Omental fat pad (tissue), 4 donors: ENCODE results near the gene TRIM40. TPM values are rescaled to one million over a fixed set of nuclear protein-coding genes. Genes with fewer than 3 reads are reported as not detected.

Experiments
- ATAC-seq: fragments of 150-250 bp; one replicate; pipeline ENCODE4 v1.9.1; 2016; ENCODE audit warnings: mild to moderate bottlenecking, moderate library complexity; ENCODE audit not compliant: low FRiP score
- DNase-seq: peaks from one replicate; pipeline ENCODE4 v3.0.0-alpha.2; 2019; ENCODE audit warnings: low spot score
- total RNA-seq, 4 donors: library from RNA; depleted of rRNA; stranded (reverse); fragments of >200 nt; gene quantifications; one replicate each; pipeline ENCODE4 v1.1.0, GENCODE V29; 2016
- TF ChIP-seq, protein P1 (sequence below), 3 donors: fragments of 450-650 bp; IDR thresholded peaks; one replicate each; pipeline ENCODE4 v1.5.1; 2016 to 2017; ENCODE audit warnings: antibody characterized with exemption in 3 of 3, mild to moderate bottlenecking in 3 of 3, moderate library complexity in 2 of 3

Gene TRIM40
- total RNA-seq: not detected

DNA sequence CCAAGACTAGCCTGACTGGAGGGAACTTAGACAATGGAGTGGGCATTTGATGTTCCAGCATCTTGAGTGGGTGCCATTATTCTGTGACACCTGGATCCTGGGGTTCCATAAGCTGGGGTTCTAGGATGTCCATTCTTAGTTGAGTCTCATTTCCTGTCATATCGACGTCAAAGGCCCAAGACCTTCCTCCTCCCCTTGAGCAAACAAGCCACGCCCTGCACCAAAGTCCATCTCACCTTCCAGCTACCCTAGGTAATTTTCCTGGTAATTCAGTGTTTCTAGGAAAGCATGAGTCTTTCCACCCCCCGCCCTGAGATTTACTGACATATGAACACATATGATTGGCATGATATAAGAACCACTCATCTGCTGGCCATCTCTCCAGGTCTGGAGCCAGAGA lies at the start of gene TRIM40:
Gene TRIM40, plus strand, starts transcription at position 384 of the 400 bp plus-strand sequence. CDS start 897 bp downstream, outside the sequence.
- DNase-seq (no peak), ATAC-seq (no peak)
- TF ChIP-seq, protein P1, sequence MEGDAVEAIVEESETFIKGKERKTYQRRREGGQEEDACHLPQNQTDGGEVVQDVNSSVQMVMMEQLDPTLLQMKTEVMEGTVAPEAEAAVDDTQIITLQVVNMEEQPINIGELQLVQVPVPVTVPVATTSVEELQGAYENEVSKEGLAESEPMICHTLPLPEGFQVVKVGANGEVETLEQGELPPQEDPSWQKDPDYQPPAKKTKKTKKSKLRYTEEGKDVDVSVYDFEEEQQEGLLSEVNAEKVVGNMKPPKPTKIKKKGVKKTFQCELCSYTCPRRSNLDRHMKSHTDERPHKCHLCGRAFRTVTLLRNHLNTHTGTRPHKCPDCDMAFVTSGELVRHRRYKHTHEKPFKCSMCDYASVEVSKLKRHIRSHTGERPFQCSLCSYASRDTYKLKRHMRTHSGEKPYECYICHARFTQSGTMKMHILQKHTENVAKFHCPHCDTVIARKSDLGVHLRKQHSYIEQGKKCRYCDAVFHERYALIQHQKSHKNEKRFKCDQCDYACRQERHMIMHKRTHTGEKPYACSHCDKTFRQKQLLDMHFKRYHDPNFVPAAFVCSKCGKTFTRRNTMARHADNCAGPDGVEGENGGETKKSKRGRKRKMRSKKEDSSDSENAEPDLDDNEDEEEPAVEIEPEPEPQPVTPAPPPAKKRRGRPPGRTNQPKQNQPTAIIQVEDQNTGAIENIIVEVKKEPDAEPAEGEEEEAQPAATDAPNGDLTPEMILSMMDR (IDR thresholded peaks at IDR 0.05): no peak

DNA sequence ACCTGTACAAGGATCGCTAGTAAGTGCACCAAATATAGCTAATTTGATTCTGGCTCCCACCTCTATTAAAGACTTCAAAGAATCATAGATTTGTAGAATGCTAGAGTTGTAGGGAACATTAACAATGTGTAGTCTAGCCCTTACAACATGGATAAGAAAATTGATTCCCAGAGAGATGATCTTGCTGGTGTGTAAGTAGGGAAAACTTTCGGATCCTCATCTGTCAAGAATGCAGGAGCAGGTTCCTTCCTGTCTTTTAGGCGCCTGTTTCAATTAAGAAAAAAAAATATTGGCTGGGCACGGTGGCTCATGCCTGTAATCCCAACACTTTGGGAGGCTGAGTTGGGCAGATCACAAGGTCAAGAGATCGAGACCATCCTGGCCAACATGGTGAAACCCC lies 48.1 kb upstream of the TRIM40 start:
- ATAC-seq (no peak), DNase-seq (no peak)
- TF ChIP-seq, protein P1 (IDR thresholded peaks at IDR 0.05): no peak

DNA sequence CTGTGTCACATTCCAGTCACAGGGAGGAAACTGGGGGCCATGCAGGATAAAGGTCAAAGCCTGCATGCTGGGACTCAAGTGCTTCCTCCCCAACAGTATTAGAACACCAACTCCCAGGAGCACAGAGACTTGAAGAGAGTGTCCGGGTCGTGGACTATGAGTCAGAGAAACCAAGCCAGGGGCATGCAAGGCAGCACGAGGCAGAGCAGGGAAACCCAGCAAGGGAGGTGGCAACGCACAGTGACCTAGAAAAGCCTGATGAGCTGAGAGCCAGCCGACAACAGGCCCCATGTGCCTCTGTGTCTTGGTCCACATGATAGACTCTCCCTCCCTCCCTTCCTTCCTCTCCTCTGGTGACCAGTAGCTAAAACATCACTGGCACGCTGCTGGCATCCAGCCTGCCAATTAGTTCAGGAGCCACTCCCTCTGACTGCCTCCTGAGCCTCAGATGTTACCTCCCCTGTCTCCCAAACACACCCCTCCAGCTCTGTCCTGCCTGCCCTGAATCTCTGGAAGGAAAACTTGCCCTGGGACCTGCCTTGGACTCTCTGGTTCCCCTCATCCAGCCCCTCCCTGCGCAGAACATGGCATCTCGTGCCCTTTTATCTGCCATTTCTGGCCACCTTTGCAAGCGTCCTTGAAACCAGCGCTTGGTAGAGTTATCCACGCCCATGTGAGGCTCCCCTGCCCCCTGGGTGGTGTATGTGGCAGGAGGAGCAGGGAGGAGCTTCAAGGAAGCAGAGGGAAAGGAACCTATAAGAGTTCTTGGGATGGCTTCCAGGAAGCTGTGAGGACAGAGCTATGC lies 44.2 kb upstream of the TRIM40 start:
- DNase-seq (no peak), ATAC-seq (peak; percentile 41)
- TF ChIP-seq, protein P1 (IDR thresholded peaks at IDR 0.05): no peak

DNA sequence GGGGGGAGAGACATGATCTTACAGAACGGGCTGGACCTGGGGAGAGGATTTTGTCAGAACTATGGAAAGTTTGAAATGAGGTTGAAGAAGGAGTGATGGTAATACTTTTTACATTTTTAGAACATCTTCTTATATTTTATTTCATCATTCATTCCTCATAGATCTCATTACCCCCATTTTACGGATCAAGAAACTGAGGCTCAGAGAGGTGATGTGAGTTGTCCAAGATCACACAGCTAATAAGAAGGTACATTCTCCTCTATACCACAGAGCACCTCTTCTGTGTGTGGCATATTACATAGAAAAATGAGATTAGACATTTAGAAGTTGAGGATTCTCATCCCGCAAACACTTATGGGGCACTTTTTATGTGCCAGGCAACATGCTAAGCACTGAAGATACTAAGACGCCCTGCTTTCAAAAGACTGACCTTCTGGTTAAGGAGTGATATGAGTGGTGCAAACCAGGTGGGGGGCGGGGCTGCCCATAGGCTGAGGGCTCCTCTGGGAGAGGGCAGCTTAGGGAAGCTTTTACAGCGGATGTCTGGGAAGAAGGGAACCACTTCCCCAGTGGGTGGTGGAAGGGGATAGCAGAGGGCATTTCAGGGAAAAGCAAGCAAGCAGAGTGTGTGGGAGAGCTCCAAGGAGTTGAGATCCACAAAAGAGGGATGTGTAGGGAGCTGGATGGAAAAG lies 42.9 kb upstream of the TRIM40 start:
- DNase-seq: no peak
- ATAC-seq: no peak
- TF ChIP-seq, protein P1 (IDR thresholded peaks at IDR 0.05): no peak

GRCh38 chr6:30093951-30094661 lies 41.8 kb upstream of the TRIM40 start:
- TF ChIP-seq, protein P1 (IDR thresholded peaks at IDR 0.05): no peak
- no peak for DNase-seq
- ATAC-seq: no peak

GRCh38 chr6:30096829-30097228 lies 39.1 kb upstream of the TRIM40 start:
- TF ChIP-seq, protein P1 (IDR thresholded peaks at IDR 0.05): no peak
- DNase-seq (no peak), ATAC-seq (no peak)
